Ectodermal cell (in vitro differentiated cells): Measurements from ENCODE around the gene TGFBR2.

ENCODE experiments used
- H3K27ac ChIP-seq: 2 replicates; pipeline ENCODE4 v1.7.0; 2013; ENCODE audit warnings: mild to moderate bottlenecking, low read depth, low read length; ENCODE audit not compliant: insufficient read depth, poor library complexity, severe bottlenecking
- H3K27me3 ChIP-seq: 2 replicates; pipeline ENCODE4 v1.7.0; 2013; ENCODE audit warnings: mild to moderate bottlenecking, low read length; ENCODE audit not compliant: insufficient read depth, control insufficient read depth, poor library complexity, severe bottlenecking
- H3K36me3 ChIP-seq: one replicate; pipeline ENCODE4 v1.7.0; 2013; ENCODE audit warnings: low read length; ENCODE audit not compliant: control insufficient read depth, insufficient read depth
- H3K4me1 ChIP-seq: one replicate; pipeline ENCODE4 v1.7.0; 2013; ENCODE audit warnings: low read length; ENCODE audit not compliant: control insufficient read depth, insufficient read depth
- H3K4me3 ChIP-seq: 2 replicates; pipeline ENCODE4 v1.7.0; 2013; ENCODE audit warnings: low read depth, low read length, control low read depth; ENCODE audit not compliant: insufficient read depth
- H3K9me3 ChIP-seq: 2 replicates; pipeline ENCODE4 v1.7.0; 2013; ENCODE audit warnings: mild to moderate bottlenecking, low read length, moderate library complexity; ENCODE audit not compliant: control insufficient read depth
- WGBS, 2 experiments: methylation state at CpG; one replicate each; pipeline ENCODE4 v1.1.7; 2013; ENCODE audit warnings: missing lambda C conversion rate in 2 of 2; 5-methylcytosine and 5-hydroxymethylcytosine counted together

The TGFBR2 gene

DNA sequence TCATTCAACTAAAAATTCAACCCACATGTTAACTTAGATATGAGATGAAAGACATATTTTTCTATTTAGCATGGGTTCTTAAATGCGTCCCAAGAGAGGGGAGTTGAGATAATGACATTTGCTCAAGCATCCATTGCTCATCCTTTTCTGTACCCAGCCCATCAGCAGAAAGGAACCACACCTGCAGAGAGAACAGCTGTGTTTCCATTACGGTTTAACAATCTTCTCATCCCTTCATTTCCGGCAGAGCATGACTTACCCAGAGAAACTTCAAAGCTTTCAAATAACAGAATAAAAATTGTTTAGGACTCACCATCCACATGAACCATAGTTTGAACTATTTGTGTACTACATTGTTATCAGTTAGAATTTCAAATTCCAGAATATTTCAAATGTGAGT is 113.1 kb downstream of the TGFBR2 start:
- H3K4me1 ChIP-seq, result no peaks in the 10 kb centered on the region

DNA sequence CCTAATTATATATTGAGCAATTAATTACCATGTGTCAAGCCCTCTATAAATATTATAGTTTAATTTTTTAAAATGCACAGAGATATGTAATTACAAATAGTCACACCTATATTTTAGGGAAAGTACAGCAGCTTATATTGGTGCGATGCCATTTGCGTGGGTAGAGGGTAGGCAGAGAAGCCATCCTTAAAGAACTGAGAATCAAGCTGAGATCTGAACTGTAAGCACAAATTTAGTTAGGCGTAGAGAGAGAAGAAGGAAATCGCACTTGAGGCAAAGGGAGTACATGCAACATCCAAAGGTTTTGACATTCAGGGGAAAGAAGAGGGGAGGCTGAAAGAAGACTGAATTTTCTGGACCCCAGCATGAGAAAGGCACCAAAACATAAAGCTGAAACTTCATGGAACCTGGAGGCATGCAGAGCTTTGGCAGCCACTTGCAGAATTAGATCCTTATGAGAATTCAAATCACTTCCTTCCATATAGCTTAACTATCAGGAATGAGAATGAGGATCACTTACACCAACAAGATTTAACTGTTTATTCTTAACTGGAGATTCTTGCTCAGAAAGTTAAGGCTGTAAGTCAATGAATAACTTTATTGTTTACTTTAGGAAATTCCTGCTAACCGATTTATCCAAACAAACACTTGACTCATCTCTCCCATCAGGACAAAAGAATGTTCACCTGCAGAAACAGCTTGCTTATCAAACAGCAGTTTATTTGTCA is 114.3 kb downstream of the TGFBR2 start:
- Histone ChIP-seq H3K9me3 (no peaks in the 10 kb centered on the region), H3K4me1 (no peaks in the 10 kb centered on the region), H3K4me3 (no peak overlapping the region), H3K36me3 (no peaks in the 10 kb centered on the region), H3K27me3 (no peaks in the 10 kb centered on the region), H3K27ac (no peak overlapping the region)
- 91 to 92% methylated on average over 5 of the region's 5 CpGs for WGBS, 2 experiments

More for the DNA sequence above, 113.1 kb downstream of the TGFBR2 start:
- 88 to 95% methylated on average over 3 of the region's 3 CpGs for WGBS, 2 experiments
- Histone ChIP-seq H3K9me3 (no peaks in the 10 kb centered on the region), H3K36me3 (no peaks in the 10 kb centered on the region), H3K4me3 (no peak overlapping the region), H3K27ac (no peak overlapping the region), H3K27me3 (no peaks in the 10 kb centered on the region)

DNA sequence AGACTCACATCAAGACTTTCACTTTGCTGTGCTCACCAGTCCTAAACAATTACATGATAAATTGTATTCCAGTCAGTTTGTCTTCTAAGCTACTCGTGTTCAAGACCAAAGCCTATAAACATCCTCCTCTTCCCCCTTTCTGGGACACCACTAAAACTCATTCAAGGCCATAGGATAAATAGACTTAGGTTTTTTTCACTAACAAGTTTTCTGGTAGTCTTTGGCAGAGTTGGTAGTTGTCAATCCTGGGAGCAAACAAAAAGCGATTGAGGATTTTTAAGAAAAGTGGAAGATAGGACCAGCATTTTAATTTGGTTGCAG is 114.9 kb downstream of the TGFBR2 start:
- H3K4me1 ChIP-seq, result no peaks in the 10 kb centered on the region
- H3K9me3 ChIP-seq, result no peaks in the 10 kb centered on the region
- no peak overlapping the region for H3K4me3 ChIP-seq
- no peak overlapping the region for H3K27ac ChIP-seq
- no peaks in the 10 kb centered on the region for H3K27me3 ChIP-seq
- no peaks in the 10 kb centered on the region for H3K36me3 ChIP-seq
- 90 to 91% methylated on average over 2 of the region's 2 CpGs for WGBS, 2 experiments

DNA sequence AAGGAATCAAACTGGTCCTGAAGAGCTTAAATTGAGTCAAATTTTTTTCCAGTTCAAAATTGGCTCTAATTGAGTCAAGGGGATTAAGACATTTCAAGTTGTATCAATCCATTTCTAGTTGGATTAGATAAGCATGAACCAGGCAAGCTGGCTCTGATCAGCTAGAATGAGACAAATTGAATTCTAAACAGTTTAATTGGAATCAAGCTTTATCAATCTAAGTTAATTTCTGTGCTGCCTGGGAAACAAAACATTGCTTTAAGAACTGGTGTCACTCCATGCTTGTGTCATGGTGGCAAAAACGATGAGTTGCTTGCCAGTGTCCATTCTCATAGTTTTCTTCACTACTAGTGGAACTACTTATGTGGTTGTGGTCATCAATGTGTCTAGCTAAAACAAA is 116.8 kb downstream of the TGFBR2 start:
- Histone ChIP-seq H3K36me3 (no peaks in the 10 kb centered on the region), H3K4me1 (no peaks in the 10 kb centered on the region), H3K4me3 (no peak overlapping the region), H3K27ac (no peak overlapping the region), H3K9me3 (no peaks in the 10 kb centered on the region), H3K27me3 (no peaks in the 10 kb centered on the region)
- 92 to 93% methylated on average over 1 of the region's 1 CpG for WGBS, 2 experiments

DNA sequence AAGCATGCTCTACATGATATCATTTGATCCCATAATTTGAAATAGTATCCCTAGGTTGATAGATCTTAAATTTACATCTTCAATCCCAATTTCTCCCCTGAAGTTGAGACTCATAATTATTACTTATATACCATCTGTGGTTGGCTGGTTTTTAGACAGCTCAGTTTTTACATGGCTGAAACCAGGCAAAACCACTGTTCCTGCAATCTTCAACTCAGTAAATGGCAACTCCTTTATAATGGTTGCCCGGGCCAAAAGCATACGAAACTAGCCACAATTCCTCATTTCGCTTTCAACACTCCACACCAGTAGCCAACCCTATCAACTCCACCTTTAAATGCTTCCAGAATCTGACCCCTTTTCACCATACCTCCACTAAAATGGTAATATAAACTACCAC is 118.5 kb downstream of the TGFBR2 start:
- no peaks in the 10 kb centered on the region for H3K4me1 ChIP-seq
- H3K4me3 ChIP-seq, result no peak overlapping the region
- H3K36me3 ChIP-seq, result no peaks in the 10 kb centered on the region
- H3K9me3 ChIP-seq, result no peaks in the 10 kb centered on the region
- H3K27ac ChIP-seq, result no peak overlapping the region
- WGBS, 2 experiments, result 93 to 95% methylated on average over 3 of the region's 3 CpGs
- H3K27me3 ChIP-seq, result no peaks in the 10 kb centered on the region

DNA sequence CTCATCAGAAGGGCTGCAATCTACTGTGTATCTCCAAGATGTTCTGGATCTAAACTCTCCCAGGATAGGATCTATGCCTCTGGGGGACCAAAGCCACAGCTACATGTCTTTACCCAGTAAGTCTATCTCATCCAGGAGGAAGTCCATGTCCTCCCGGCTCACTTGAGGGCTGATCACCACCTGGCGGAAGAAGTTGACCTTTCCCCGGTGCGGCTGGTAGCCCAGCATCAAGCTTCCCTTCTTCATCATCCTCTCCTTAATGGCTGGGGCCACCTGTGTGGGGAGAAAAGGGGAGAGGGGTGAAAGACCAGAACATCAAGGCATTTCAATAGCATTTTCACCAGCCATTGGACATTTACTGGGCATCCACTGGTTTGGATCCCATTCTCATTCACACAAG is 121.7 kb downstream of the TGFBR2 start:
- no peaks in the 10 kb centered on the region for H3K4me1 ChIP-seq
- H3K27me3 ChIP-seq, result no peaks in the 10 kb centered on the region
- no peak overlapping the region for H3K4me3 ChIP-seq
- no peaks in the 10 kb centered on the region for H3K36me3 ChIP-seq
- 94 to 99% methylated on average over 4 of the region's 4 CpGs for WGBS, 2 experiments
- no peak overlapping the region for H3K27ac ChIP-seq
- H3K9me3 ChIP-seq, result no peaks in the 10 kb centered on the region

DNA sequence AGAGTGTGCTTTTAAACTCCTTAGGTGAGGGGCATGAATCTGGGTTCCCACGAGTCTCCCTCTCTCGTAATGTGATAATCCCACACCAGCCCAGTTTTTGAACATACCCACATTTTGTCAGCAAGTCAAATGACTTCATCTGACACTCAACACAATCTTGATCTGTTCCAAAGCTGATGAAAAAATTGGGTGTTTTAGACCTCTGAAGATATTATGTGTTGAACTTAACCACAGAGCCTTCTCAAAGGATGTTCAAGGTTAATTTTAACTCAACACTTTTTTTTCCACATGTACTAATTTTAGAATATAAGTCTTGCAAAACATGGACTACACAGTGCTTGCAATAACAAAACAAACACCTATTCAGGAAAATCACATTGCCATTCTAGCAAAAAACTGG is 123.1 kb downstream of the TGFBR2 start:
- WGBS, 2 experiments, result 85 to 87% methylated on average over 2 of the region's 2 CpGs
- Histone ChIP-seq H3K27ac (no peak overlapping the region), H3K36me3 (no peaks in the 10 kb centered on the region), H3K4me1 (no peaks in the 10 kb centered on the region), H3K27me3 (no peaks in the 10 kb centered on the region), H3K9me3 (no peaks in the 10 kb centered on the region), H3K4me3 (no peak overlapping the region)

DNA sequence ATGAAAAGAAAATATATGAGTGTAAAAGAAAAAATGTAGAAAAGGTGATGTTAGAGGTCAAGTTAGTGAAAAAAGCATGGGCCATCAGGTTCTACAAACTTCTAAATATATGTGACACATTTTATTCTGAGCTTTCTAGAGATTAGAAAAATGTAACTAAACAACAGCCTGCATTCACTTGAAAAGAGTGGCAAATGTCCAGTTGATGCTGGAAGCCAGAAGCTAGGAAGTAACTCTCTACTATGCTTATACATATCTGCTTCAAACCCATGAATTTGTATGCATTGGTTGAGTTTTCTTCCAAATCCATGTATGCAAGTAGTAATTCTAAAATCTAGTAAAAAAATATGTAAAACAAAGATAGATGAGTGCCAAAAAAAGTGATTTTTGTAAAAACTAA is 123.5 kb downstream of the TGFBR2 start:
- no peaks in the 10 kb centered on the region for H3K9me3 ChIP-seq
- no peaks in the 10 kb centered on the region for H3K36me3 ChIP-seq
- no peaks in the 10 kb centered on the region for H3K4me1 ChIP-seq
- H3K27me3 ChIP-seq, result no peaks in the 10 kb centered on the region
- no peak overlapping the region for H3K4me3 ChIP-seq
- no peak overlapping the region for H3K27ac ChIP-seq

DNA sequence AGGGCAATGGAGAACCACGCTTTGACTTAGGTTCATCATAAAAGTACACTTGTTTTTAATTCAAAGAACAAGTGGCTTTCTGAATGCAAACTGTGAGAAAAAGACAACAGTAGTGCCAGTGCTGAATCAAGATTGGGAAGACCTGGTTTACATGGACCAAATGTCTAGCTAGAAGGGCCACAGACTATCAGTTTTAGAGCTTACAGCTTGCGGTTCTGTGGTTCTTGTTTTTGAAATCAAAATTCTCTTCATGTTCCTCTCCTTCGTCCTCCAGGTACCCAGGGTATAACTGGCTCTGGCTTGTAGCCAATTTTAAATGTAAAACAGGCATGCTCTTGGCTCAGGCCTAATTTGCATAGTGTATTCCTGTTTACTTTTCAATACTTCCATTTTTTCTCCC is 124.6 kb downstream of the TGFBR2 start:
- no peak overlapping the region for H3K4me3 ChIP-seq
- no peaks in the 10 kb centered on the region for H3K27me3 ChIP-seq
- H3K27ac ChIP-seq, result no peak overlapping the region
- H3K4me1 ChIP-seq, result no peaks in the 10 kb centered on the region
- no peaks in the 10 kb centered on the region for H3K9me3 ChIP-seq
- H3K36me3 ChIP-seq, result no peaks in the 10 kb centered on the region
- 99% methylated on average over 3 of the region's 3 CpGs for WGBS, 2 experiments

DNA sequence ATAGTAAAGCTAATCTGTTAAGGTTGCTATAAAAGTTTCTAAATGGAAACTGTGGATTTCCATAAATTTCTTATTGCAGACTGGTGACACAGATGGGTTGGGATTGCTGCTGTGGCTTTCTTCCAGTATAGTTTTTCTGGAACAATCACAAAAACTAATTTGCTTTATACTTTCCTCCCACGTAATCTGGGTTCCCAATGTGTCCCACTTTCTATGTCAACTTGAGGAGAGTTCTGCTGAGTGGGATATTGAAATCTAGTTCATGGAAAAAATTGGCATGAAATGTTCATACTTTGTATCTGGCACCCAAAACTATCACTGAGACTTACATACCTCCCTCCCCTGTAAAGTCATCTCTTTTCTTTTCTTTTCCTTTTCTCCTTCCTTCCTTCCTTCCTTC is 126.8 kb downstream of the TGFBR2 start:
- Histone ChIP-seq H3K4me3 (no peak overlapping the region), H3K9me3 (no peaks in the 10 kb centered on the region), H3K27ac (no peak overlapping the region), H3K36me3 (no peaks in the 10 kb centered on the region), H3K27me3 (no peaks in the 10 kb centered on the region), H3K4me1 (no peaks in the 10 kb centered on the region)
- 100% methylated on average over 1 of the region's 1 CpG; no CpG with 5 or more reads in 1 of the 2 experiments for WGBS, 2 experiments

DNA sequence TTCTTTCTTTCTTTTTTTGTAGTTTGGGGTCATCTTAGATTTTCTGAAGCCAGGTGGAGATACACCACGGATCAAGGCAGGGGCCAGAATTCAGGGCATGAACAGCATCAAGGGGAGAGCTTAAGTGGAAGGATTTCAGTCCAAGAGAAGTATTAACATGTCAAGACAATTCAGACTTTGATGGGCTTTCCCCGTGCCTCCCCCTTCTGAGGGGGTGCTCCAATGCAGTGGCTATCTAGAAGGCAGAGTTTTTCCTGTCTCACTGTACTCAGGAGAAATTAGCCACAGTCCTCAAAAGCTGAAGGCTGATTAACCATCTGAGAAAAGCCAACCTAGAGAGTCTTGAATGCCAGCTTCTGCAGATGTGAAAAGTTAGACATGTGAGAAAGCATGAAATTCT is 127.3 kb downstream of the TGFBR2 start:
- 85 to 91% methylated on average over 2 of the region's 2 CpGs for WGBS, 2 experiments
- Histone ChIP-seq H3K4me1 (no peaks in the 10 kb centered on the region), H3K27ac (no peak overlapping the region), H3K9me3 (no peaks in the 10 kb centered on the region), H3K36me3 (no peaks in the 10 kb centered on the region), H3K27me3 (no peaks in the 10 kb centered on the region), H3K4me3 (no peak overlapping the region)
